Adrenal gland (tissue), 12 donors: ENCODE data around the gene ROS1. TPM values are rescaled to one million over a fixed set of nuclear protein-coding genes. Genes with fewer than 3 reads are reported as not detected.

Experiments
- DNase-seq, 7 donors: peaks; one replicate each; pipeline ENCODE4 v3.0.0-alpha.2; 2019 to 2020
- H3K27ac ChIP-seq, 5 donors: fragments of 200-600 bp; sonication (generic) in 4 of 5; 1 replicate in 3 of 5; 2 replicates in 2 of 5; pipeline versions ENCODE4 v1.5.1 to v1.8.0; 2016 to 2020; ENCODE audit warnings: mild to moderate bottlenecking in 1 of 5
- H3K27me3 ChIP-seq: fragments of 200-600 bp; 2 replicates; pipeline ENCODE4 v1.8.0; 2021
- H3K36me3 ChIP-seq, 2 donors: fragments of 200-600 bp; replicated peaks in 1 of 2; 1 replicate in 1 of 2; 2 replicates in 1 of 2; pipeline versions ENCODE4 v1.5.1 to v1.8.0; 2018 to 2022
- H3K4me1 ChIP-seq, 2 donors: fragments of 200-600 bp; replicated peaks in 1 of 2; 1 replicate in 1 of 2; 2 replicates in 1 of 2; pipeline versions ENCODE4 v1.5.1 to v1.8.0; 2018 to 2021
- H3K4me3 ChIP-seq, 4 donors: fragments of 200-600 bp; sonication (generic) in 3 of 4; one replicate each; pipeline ENCODE4 v1.5.1; 2016 to 2018
- H3K9me3 ChIP-seq, 3 donors: fragments of 200-600 bp; sonication (generic) in 1 of 3; replicated peaks in 1 of 3; 1 replicate in 2 of 3; 2 replicates in 1 of 3; pipeline versions ENCODE4 v1.5.1 to v1.8.0; 2016 to 2021
- POLR2A ChIP-seq, 2 donors: fragments of 450-650 bp; IDR thresholded peaks; one replicate each; pipeline ENCODE4 v1.6.1; 2017; ENCODE audit warnings: antibody characterized with exemption in 2 of 2, mild to moderate bottlenecking in 2 of 2, moderate library complexity in 1 of 2
- WGBS, 4 donors: extraction: QIAGEN DNeasy Blood & Tissue Kit in 2 of 4; methylation state at CpG; one replicate each; pipeline versions ENCODE4 v1.1.5 to v1.1.7; 2013 to 2017; 5-methylcytosine and 5-hydroxymethylcytosine counted together
- intact Hi-C, 2 donors: fragments of 100-400 bp; cut with DNase I; formaldehyde crosslinking; loops; one replicate each; pipeline versions ENCODE4 v1.14.1 to v1.15.0; 2022 to 2023
- polyA plus RNA-seq, 3 donors: library from polyadenylated mRNA; stranded (reverse); fragments of 200-250 nt in 2 of 3; fragments of 350-450 nt in 1 of 3; fragmentation: Illumina TruSeq in 1 of 3; extraction: RNeasy Lipid Tissue Mini Kit (QIAGEN cat#74804) in 1 of 3; gene quantifications; one replicate each; pipeline ENCODE4 v1.2.3, GENCODE V29; 2013 to 2014
- total RNA-seq, 9 donors: library from RNA; depleted of rRNA in 4 of 9; stranded (reverse); fragments of >200 nt in 4 of 9; fragments of 120-200 nt in 1 of 9; fragmentation: NEBNext Ultra II Directional in 1 of 9; extraction: Animal tissue kit (Norgen Biotek cat#: 25700) in 1 of 9; gene quantifications; one replicate each; pipeline versions ENCODE4 v1.1.0 to v1.2.4, GENCODE V29; 2013 to 2023
- TF ChIP-seq, protein P1 (sequence below), 6 experiments: fragments of 450-650 bp in 4 of 6; fragments of 200-600 bp in 2 of 6; sonication (generic) in 1 of 6; IDR thresholded peaks; 1 replicate in 5 of 6; 2 replicates in 1 of 6; pipeline versions ENCODE4 v1.5.1 to v1.8.0; 2016 to 2021; ENCODE audit warnings: antibody characterized with exemption in 6 of 6, mild to moderate bottlenecking in 2 of 6, moderate library complexity in 1 of 6
- donor health status: healthy with polysubstance abuse.
- donor health status: Bipolar disorder and iron deficiency.
- donor health status: DM: yes; HTN: yes; CAD: no.
- donor health status: DM: no; HTN: no; CAD: no.
- donor health status: DM: no; HTN: no; CAD: no.
- donor health status: DM: yes; HTN: yes; CAD: no.

Gene ROS1
- total and polyA plus RNA-seq, 12 donors = under 0.01 to 0.11 (median 0.08) TPM; not detected in 9

GRCh38 chr6:117303323-117303722, 122.4 kb downstream of the ROS1 start:
- no peaks in the 10 kb centered on the region for H3K36me3 ChIP-seq
- intact Hi-C loops = no loop called here
- H3K4me3 ChIP-seq = no peak overlapping the region
- H3K27me3 ChIP-seq = no peaks in the 10 kb centered on the region
- H3K4me1 ChIP-seq = no peaks in the 10 kb centered on the region
- TF ChIP-seq, protein P1, sequence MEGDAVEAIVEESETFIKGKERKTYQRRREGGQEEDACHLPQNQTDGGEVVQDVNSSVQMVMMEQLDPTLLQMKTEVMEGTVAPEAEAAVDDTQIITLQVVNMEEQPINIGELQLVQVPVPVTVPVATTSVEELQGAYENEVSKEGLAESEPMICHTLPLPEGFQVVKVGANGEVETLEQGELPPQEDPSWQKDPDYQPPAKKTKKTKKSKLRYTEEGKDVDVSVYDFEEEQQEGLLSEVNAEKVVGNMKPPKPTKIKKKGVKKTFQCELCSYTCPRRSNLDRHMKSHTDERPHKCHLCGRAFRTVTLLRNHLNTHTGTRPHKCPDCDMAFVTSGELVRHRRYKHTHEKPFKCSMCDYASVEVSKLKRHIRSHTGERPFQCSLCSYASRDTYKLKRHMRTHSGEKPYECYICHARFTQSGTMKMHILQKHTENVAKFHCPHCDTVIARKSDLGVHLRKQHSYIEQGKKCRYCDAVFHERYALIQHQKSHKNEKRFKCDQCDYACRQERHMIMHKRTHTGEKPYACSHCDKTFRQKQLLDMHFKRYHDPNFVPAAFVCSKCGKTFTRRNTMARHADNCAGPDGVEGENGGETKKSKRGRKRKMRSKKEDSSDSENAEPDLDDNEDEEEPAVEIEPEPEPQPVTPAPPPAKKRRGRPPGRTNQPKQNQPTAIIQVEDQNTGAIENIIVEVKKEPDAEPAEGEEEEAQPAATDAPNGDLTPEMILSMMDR (IDR thresholded peaks at IDR 0.05) = no peak
- no peak for TF ChIP-seq POLR2A (IDR thresholded peaks at IDR 0.05)
- no peaks in the 10 kb centered on the region for H3K9me3 ChIP-seq
- no peak for DNase-seq
- H3K27ac ChIP-seq = no peak overlapping the region
- WGBS, 4 donors = 72 to 78% (median 73%) methylated on average over 2 to 3 of the region's 3 CpGs

DNA sequence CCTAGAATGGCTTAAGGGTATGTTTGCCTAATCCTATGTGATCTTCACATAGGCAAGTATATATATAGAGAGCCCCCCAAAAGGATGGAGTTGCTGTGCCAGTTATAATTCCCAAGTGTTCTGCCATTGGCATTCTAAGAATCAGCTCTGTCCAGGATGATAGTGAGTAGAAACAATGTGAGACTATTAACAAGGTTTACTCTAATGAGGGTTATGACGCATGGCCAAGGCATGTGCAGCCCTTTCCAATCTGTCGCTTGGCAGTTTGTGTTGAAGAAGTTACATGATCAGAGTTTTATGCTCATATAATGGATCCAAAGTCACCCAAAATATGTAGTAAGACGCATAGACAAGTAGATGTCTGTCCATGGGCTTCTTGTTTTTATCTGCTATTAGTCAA, 126.8 kb downstream of the ROS1 start:
- DNase-seq = no peak
- no peaks in the 10 kb centered on the region for H3K9me3 ChIP-seq
- 85 to 89% (median 87%) methylated on average over 3 of the region's 3 CpGs for WGBS, 4 donors
- H3K27ac ChIP-seq = no peak overlapping the region
- H3K27me3 ChIP-seq = no peaks in the 10 kb centered on the region
- no peaks in the 10 kb centered on the region for H3K36me3 ChIP-seq
- H3K4me1 ChIP-seq = no peaks in the 10 kb centered on the region
- H3K4me3 ChIP-seq = no peak overlapping the region
- intact Hi-C loops = no loop called here
- TF ChIP-seq POLR2A (IDR thresholded peaks at IDR 0.05) = no peak
- TF ChIP-seq, protein P1 (IDR thresholded peaks at IDR 0.05) = no peak

- Histone ChIP-seq H3K27ac (no peak overlapping the region), H3K9me3 (no peaks in the 10 kb centered on the region), H3K36me3 (no peaks in the 10 kb centered on the region), H3K4me3 (no peak overlapping the region), H3K4me1 (no peaks in the 10 kb centered on the region), H3K27me3 (peaks cover 10% of the 10 kb centered on the region)
- 44 to 56% (median 50%) methylated on average over 3 of the region's 3 CpGs for WGBS, 4 donors
- DNase-seq = no peak
- intact Hi-C loops = no loop called here
- no peak for TF ChIP-seq POLR2A (IDR thresholded peaks at IDR 0.05)
- TF ChIP-seq, protein P1 (IDR thresholded peaks at IDR 0.05) = no peak
Measured at GRCh38 chr6:117290173-117290846, 135.4 kb downstream of the ROS1 start.

- Histone ChIP-seq H3K4me3 (no peak overlapping the region), H3K9me3 (no peaks in the 10 kb centered on the region), H3K27me3 (peaks cover 9% of the 10 kb centered on the region), H3K4me1 (no peaks in the 10 kb centered on the region), H3K36me3 (no peaks in the 10 kb centered on the region), H3K27ac (no peak overlapping the region)
- 61 to 71% (median 65%) methylated on average over 3 of the region's 3 CpGs for WGBS, 4 donors
- DNase-seq = no peak
- TF ChIP-seq POLR2A (IDR thresholded peaks at IDR 0.05) = no peak
- TF ChIP-seq, protein P1 (IDR thresholded peaks at IDR 0.05) = no peak
- intact Hi-C loops = no loop called here
Measured at GRCh38 chr6:117288083-117288715, 137.5 kb downstream of the ROS1 start.
